ENCODE results near the gene COMMD2.

GRCh38 chr3:149701206-149701976 is 50.9 kb downstream of the COMMD2 start:
- TF ChIP-seq CTCF (IDR thresholded peaks at IDR 0.05 in 2 of 3, conservative IDR thresholded peaks at IDR 0.05 in 1 of 3; ENCODE audit: control insufficient read depth in 2 of 3, extremely low read depth in 1 of 3, insufficient read depth in 1 of 3, low read depth in 3 of 3, low read length in 3 of 3) (no peak), SP1 (IDR thresholded peaks at IDR 0.05; ENCODE audit: low read depth, low read length) (no peak)
